Fibroblast of skin of scalp (primary cell): ENCODE data around the gene KCNK3.

ENCODE experiments used
- DNase-seq: peaks from one replicate; pipeline ENCODE4 v3.0.0-alpha.2; 2013

The KCNK3 gene

DNA sequence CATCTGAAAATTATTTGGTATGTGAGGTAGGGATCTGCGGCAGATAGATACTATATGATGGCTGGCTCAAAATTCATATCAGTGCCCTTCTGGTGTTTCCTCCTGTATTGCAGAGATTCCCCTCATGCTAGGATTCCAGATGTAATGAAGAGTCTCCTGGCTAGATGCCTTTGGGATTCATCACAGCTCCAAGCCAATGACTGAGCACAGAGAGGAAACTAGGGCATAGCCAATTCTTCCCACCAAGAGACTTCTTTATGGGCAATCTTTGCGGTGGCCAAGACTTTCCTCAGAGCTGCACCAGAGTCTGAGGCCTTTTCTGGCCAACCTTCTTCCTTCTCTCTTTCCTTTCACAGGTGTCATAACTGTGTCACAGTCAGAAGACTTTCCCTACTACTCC lies 25.9 kb upstream of the KCNK3 start:
- no peak for DNase-seq

DNA sequence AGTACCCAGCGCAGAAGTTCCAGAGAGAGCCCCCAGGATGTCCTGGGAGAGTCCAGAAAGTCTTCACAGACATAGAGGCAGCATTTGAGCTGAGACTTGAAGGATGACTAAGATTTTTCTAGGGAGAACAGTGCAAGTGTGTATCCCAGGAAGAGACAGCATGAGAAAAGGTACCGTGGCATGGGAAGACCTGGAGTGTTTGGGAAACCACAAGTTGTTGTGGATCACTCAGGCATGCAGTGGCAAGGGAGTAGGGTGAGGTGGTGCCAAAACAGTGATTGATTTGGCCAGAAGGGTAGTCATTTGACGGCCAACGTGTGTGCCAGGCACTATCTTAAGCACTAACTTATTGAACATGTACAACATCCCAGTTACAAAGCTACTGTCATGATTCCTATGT lies 24.5 kb upstream of the KCNK3 start:
- DNase-seq: no peak

DNA sequence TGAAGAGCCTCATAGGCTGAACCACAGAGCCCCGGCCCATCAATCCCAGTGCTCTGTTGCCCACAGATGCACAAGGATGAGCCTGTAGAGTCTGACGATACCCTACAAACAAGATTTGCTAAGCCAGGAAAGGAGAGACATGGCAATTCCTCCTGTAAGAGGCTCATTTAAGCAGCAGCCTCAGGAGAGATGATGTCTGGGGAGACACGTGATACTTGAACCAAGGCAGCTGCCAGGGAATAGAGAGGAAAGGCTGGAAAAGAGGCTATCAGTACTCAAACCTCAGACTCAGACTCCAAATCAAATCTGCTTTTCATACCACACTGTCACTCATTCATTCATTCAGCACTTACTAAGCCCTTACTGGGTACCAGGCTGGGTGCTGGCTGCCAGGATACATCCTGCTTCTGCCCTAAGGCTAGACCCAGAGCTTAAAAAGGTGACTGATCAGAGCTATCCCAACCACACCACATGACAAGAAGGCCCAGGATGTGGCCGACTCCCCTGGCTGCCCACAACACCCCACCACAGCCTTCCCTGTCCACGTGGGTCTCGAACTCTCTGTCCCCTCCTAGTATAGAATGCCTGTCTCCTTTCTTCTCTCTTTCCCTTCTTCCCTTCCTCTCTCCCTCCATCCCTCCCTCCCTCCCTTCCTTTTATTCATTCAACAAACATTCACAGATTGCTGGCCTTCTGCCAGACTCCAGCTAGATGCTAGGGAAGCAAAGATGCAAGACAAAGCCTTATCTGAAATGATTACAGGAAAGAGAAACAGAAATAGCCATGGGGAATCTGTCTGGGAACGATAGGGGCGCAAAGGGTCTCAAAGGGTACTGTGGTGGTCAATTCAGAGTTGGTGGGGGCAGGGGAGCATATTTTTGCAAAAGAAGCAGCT lies 23.4 kb upstream of the KCNK3 start:
- DNase-seq: no peak

DNA sequence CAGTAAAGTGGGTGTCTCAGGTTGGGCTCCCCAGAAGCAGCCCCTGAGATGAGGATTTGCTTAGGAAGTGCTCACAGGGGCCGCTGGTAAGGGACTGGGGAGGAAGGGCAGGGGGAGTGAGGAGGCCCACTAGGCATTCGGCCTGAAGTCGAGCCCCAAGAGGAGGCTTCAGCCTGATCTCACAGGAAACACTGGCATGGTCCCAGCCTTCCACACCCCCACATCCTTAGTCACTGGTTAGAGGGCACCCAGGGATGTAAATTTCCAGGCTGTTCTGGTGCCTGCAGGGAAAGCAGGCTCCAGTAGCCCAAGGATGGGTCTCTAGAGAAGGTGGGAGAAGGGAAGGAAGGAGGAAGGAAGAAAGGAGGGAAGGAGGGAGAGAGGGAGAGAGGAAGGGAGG lies 22.4 kb upstream of the KCNK3 start:
- DNase-seq: no peak

DNA sequence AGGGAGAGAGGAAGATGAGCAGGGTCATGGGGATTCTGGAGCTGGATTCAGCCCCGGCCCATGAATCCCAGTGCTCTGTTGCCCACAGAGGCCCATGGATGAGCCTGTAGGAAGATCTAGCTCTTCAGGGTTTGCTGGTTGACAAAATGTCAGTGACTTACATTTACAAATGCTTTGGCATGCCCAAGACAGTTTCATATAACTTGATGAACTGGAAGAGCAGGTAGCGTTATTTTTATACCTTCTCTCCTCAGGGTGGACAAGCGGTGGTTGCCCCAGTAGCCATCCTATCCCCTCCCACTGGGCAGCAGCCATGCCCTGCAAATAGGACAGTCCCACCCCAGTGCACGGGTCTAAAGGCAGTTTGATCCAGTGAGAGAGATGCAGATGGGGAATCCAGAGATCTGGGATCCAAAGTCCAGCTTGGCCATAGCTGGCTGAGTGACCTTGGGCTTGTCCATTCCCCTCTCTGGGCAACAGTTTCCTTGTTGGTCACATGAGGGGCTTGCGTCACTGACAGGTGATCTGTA lies 21.5 kb upstream of the KCNK3 start:
- DNase-seq: no peak

DNA sequence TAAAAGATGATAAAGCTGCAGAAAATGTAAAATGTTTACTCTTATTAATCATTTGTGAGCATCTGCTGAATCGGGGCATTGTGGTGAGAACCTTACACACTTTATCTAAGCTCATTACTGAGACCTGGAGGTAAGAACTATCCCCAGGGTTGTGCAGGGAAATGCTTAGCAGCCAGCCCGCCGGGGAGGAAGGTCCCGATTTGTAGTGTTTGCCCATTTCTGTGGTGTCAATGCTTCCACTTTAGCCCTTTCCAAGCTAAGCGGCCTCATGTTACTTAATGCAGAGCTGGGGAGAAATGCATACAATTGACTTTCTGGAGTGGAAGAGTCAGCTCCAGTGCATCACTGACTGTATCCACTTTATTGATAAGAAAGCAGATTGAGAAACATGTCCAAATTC lies 20.8 kb upstream of the KCNK3 start:
- no peak for DNase-seq

DNA sequence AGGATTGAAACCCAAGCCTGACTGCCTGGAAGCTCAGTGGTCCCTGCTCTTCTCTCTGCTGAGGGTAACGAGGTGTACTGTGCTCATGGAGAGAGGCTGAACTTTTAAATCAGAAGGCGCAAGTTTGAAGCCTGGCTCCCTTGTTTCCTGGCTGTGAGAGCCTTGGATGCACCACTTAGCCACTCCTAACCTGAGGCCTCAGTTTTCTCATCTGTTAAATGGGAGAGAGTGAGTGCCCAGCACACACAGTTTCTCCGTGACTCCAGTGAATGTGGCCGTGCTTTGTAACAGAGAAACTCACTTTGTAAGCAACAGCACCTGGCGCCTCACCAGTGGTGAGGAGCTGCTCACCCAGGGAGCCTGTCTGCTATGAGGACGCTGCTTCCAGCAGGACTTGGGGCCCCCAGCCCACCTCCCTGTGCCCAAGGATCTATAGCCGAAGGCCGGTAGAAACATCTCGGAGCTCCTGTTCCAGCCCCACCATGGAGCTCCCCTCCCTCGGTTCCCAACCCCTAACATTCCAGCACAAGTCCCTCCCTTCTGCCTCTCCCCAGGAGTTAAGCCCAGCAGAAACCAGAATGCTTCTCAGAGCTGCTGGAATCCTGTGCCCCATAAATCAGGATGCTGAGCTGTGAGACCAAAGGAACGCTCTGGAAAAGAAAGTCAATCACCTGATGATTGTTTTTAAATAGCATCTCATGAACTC lies 20.3 kb upstream of the KCNK3 start:
- DNase-seq: no peak

DNA sequence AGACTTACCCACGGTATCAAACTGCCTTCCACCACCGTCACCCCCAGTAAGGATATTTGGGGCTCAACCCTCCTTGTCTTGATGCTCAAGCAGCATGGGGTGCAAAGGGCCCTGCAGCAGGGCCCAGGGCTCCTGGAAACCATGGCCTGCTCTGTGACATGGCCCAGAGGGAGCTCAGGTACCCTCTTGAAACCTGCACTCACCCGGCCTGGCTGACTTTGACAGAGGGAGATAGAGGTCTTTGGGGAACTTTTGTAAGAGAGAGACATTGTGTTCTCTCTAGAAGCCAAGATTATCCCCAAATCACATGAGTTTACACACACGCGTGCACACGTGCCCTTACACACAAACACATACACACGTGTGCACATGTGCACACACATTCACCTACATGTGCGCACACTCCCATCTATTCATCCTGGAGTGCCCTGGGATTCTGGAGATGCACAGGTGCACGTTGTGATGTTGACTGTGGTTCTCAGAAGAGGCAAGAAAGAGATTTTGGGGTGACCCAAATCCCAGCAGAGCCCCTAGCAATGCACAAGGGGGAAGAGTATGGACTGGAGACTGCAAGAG lies 19.6 kb upstream of the KCNK3 start:
- DNase-seq: no peak

DNA sequence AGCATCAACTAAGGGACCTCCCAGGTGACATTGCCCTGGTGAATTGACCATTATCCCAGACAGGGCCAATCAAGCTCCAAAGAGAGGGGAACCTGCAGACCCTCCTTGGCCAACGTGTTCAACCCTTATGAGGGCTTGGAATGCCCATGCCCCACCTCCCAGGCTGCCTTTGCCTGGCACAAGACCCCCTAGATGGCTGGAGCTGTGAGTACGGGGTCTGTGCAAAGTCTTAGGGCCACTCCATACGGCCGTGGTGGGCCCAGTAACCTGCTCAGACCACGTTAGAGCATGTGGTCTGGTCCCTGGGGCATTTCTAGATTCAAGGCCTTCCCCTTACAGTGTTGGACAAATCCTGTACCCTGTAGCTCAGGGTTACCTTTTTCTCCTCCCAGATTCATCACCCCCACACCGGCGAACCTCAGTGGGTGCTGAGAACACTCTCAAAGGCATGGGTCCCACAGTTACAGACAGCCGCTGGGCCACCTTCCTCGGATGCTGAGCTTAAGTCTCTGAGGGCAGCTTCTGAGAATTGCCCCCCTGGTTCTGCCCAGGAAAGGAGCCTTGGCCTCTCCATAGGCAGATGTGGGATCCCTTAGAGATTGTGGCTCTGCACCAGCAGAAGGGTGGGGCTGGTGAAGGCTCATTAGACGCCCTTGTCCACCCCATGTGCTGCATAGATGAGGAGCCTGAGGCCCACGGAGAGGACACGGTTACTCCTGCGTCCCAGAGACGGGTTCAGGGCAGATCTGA lies 18.3 kb upstream of the KCNK3 start:
- DNase-seq: no peak

DNA sequence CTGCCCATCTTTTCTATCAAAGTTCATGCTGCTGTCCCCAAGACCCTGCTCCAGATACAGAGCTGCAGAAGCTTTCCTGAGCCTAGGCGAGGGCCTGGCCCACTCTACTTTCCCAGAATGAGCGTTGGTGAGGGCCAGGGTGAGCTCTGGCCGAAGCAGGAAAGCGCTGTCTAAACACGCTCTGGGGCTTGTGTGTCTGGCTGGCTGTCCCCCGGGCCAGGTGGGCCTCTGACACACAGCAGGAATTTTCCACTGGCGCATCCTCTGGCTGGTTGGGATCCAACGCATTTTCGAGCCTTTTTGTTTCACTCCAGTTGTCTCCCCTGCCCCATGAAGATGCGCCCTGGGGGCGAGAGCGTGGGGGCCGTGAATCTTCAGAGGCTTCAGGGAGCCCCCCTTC lies 17.8 kb upstream of the KCNK3 start:
- DNase-seq: no peak

DNA sequence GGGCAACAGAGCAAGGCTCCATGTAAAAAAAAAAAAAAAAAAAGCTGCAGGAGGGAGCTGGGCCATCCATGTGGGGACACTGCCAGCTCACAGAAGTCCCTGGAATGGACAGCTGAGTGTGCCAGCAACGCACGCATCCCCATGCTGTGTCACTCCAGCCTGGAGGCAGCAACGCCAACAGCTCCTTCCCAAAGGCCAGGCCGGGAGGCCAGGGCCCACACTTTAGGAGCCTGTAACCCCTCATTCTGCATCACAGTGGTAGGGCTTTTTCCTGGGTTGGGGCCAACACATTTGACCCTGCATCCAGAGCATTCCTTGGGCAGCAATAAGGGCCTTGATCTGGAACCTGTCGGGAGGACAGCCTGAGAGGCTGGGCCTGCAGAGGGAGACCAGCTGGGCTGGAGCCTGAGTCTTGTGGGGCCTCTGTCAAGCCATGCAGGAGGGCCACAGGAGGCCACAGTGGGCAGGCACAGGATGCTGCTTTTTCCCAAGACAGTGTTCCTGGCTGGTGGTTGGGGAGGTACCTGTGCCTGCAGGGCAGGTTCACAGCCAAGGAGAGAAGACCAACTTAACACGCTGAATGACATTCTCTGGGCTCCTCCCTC lies 16.8 kb upstream of the KCNK3 start:
- no peak for DNase-seq

DNA sequence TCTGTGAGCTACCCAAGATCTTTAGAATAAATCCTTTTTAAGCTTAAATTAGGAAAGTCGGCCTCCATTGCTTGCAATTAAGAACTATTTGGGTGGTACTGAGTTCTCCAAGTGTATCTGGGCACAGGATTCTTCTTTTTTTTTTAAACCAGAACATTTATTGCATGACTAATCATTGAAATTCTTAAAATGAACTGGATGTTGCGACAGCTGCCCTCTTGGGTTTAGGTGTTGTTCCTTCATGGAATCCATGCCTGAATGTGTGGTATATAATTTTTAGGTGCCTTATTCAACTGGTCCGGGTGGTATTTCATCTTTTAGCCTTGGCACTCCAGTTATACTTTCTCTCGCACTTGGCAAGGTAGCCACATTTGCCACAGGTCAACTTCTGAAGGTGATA lies 14.5 kb upstream of the KCNK3 start:
- no peak for DNase-seq

DNA sequence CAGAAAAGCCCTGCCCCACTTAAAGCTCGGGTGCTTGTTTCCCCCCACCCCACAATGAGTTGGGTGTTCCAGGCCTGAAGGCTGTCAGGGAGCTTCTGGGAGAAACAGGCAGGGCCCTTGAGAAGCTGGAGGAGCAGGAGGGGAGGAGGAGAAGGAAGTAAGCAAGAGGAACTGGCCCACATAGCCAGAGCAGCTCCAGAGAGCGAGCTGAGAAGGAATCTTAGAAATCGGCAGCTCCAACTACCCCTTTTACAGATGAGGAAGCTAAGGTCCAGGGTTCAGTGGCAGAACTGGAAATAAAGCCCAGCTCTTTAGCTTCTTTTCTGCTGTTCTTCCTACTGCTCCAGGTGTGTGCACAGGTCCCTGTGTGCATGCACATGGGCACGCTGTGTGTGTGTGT lies 12.7 kb upstream of the KCNK3 start:
- no peak for DNase-seq

DNA sequence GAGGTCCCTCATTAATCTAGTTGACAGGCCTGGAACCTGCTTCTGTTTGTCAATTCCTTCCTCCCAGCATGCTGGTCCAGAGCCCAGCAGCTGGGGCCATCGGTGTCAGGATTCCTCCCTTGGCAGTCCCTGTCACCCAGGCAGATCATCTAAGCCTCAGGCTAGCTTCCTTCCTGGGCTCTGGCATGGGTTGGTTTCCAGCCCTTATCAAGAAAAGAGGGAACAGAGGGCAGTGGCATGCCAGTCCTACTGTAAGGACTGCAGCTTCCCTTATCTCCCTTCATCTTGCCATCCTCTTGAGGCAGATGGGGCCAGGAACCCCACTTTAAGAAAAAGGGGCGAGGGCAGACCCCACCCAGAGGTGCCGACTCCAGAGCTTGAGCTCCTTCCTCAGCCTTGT lies 10.9 kb upstream of the KCNK3 start:
- DNase-seq: no peak

DNA sequence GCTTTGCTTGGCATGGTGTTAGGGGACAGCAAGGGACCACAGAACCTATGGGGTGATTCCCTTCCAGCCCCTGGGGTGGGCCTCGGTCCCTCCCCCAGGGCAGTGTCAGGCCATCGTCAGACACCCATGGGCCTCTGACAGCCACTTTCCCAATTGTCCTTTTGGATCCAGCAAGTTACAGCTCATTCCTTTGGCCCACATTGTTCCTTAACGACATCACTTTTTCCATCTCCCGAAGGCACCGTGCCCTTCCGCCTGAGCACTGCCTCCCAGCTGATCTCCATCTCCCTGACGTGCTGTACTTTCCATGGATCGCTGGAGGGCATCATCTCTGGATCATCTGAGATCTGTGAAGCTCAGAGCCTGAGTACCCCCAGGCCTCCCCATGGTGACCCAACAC lies 10.4 kb upstream of the KCNK3 start:
- no peak for DNase-seq

DNA sequence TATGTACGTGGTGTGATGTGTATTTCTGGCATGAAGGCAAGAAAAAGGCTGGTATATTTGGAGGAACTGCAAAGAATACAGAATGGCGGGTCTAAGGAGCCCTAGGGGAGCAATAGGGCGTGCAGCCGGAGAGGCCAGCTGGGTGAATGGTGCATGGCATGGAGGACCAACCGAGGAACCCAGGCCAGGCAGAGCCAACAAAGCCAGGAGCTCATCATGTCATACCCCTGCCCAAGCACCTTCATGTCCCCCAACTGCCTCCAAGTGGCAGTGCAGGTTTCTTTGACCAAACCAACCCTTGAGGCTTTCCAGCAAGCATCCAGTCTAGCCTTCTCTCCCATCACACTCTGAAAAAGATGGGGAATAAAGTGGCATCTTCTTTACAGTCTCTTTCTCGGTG lies 8.9 kb upstream of the KCNK3 start:
- no peak for DNase-seq

DNA sequence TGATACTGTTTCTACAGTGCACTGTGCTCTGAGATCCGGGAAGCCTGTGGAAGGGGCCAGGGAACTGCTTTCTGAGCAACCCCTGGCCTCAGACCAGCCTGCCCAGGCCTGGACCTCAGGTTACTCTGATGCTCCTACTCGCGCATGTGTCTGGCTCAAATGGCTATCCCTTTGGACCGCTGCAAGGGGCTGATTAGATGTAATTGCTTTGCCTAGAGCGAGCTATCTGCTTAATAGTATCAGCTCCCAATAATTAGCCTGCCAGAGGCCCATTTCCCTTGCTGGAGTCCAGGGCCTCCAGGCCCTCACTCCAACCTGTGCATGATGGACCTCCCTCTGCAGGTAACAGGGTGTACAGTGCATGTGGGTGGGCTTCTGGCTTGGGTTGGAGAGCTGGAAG lies 7.2 kb upstream of the KCNK3 start:
- no peak for DNase-seq

DNA sequence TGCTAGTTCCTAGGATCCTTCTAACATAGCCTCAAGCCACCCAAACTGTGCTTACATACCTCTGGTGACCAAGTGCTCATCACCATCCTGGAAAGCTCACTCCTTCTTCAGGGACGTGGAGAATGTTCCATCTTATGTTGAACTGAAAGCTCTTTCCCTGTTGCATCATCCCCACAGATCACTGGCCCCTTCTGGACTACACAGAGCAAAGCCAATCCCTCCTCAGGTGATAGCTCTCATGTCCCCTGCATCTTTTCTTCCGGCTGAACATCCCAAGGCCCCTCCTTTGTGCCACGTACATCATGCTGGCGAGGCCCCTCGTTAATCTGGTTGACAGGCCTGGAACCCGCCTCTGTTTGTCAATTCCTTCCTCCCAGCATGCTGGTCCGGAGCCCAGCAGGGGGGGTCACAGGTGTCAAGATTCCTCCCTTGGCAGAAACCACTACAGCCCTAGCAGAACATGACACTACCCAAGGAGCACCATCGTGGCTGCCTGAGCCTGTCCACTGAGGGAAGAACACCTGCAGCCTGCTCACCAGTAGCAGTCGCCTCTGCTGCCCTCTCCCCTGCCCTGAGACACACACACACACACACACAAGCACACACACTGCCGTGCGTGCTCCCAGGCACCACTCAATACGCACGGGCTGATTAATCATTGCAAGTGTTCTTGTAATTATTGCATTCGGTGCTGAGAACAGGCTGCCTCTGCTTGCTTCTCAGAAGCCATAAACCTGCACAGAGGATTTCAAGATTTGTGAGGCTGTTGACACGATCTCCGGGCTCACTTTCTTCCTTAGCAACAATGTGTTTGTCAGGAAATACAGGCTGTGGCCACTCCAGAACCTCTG lies 6.3 kb upstream of the KCNK3 start:
- DNase-seq: no peak

DNA sequence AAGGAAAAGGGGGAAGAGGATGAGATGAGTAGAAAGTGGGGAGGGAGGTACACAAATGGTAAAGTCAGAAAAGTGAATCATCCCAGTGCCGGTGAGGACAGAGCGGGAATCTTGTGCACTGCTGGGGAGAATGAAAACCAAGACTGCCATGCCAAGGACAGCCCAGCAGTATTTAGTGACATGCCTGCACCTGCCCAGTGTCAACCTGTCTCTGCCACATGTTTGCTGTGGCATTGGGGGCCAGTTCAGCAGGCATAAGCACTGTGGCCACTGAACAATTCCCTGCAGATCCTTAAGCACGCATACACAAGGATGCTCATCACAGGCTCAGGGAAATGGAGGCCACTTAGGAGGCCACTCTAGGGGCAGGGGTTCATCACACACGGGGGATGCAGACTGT lies 5.2 kb upstream of the KCNK3 start:
- DNase-seq: no peak

DNA sequence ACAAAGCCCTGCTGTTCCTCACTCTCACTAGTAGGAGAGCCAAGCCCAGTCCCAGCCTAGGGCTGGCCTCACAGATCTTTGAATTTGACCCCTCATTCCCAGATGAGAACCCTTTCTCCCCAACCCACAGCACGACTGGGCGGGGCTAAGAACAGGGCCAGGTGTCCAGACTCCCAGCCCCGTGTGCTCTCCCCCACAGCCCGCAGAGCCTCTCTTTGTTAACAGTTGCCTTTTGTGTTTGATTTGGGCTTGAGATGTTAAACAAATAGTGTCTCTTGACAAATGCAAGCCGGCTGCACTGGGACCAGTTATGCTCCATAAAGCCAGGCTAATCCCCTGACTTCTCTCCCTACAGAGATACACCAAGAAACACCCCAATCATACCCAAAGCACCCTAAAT lies 4.7 kb upstream of the KCNK3 start:
- no peak for DNase-seq

DNA sequence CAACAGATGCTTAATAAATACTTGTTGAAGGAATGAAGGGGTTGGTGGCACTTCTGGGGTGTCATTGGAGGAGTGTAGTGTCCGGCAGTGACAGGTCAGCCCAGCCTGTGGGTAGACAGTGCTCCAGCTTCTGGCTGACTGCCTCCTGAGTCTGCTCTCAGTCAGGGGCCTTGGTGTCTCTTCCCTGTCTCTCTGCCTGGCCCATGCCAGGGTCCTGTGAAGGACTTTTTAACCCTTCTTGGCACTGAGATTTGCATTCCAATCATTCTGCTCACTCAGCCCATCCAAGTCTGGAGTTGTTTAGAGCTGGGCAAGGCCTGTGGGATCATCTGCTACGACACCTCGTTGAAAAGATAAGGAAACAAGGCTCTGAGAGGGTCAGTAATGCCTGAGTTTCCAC lies 1.4 kb upstream of the KCNK3 start:
- no peak for DNase-seq

DNA sequence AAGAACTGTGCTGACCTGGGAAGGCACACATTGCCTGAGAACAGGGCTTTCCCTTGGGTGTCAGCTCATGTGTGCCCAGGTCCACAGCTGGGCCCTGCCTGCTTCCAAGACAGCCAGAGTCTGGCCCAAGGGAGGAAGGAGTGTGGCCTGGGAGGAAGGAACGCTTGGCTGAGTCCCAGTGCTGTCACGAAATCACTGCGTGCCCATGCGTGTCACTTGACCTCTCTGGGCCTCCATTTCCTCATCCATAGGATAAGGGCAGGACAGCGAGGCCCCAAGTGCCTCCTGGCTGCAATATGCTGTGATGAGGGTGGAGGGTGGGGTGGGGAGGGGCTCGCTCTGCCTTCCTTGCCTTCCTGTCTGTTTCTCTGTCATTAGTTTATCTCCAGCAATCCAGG lies 642 bp upstream of the KCNK3 start:
- DNase-seq: no peak
